H1 (cell line): ENCODE data around the gene CGRRF1.

ENCODE experiments used
- BRCA1 ChIP-seq: IDR thresholded peaks from 2 replicates; pipeline ENCODE4 v1.6.1; 2012; ENCODE audit warnings: low read depth, low read length, improper control_type of control experiment
- CEBPB ChIP-seq: IDR thresholded peaks from 2 replicates; pipeline ENCODE4 v1.6.1; 2012; ENCODE audit warnings: low read depth, low read length
- CHD2 ChIP-seq: IDR thresholded peaks from 2 replicates; pipeline ENCODE4 v1.6.1; 2012; ENCODE audit warnings: low read length, improper control_type of control experiment
- KDM4A ChIP-seq: IDR thresholded peaks from one replicate; pipeline ENCODE4 v1.7.1; 2012; ENCODE audit warnings: low read depth, mild to moderate bottlenecking, moderate library complexity, low read length, inconsistent platforms; ENCODE audit not compliant: severe bottlenecking
- NRF1 ChIP-seq: IDR thresholded peaks from 2 replicates; pipeline ENCODE4 v1.6.1; 2011; ENCODE audit warnings: mild to moderate bottlenecking, low read depth, low read length, improper control_type of control experiment
- POLR2A ChIP-seq, 2 experiments: IDR thresholded peaks; 1 replicate in 1 of 2; 2 replicates in 1 of 2; pipeline ENCODE4 v1.6.1; 2011; ENCODE audit warnings: low read depth in 2 of 2, low read length in 2 of 2, mild to moderate bottlenecking in 2 of 2; ENCODE audit errors: control extremely low read depth in 1 of 2
- RXRA ChIP-seq: IDR thresholded peaks from 2 replicates; pipeline ENCODE4 v1.6.1; 2011; ENCODE audit warnings: low read depth, mild to moderate bottlenecking, low read length, moderate library complexity; ENCODE audit not compliant: insufficient read depth
- TBP ChIP-seq: IDR thresholded peaks from 2 replicates; pipeline ENCODE4 v1.6.1; 2011; ENCODE audit warnings: low read depth, low read length, improper control_type of control experiment
- TEAD4 ChIP-seq: IDR thresholded peaks from 2 replicates; pipeline ENCODE4 v1.6.1; 2012; ENCODE audit warnings: low read depth, low read length, inconsistent platforms, mixed read lengths
- USF2 ChIP-seq: IDR thresholded peaks from 2 replicates; pipeline ENCODE4 v1.6.1; 2011; ENCODE audit warnings: low read length, improper control_type of control experiment
- YY1 ChIP-seq: IDR thresholded peaks from 2 replicates; pipeline ENCODE4 v1.6.1; 2011; ENCODE audit warnings: low read depth, mild to moderate bottlenecking, low read length
- TF ChIP-seq, protein P1 (sequence below), 3 experiments: IDR thresholded peaks; 1 replicate in 2 of 3; 2 replicates in 1 of 3; pipeline versions ENCODE4 v1.5.1 to v1.6.1; 2011; ENCODE audit warnings: low read length in 3 of 3, mild to moderate bottlenecking in 3 of 3, inconsistent platforms in 2 of 3, low read depth in 1 of 3, moderate library complexity in 1 of 3; ENCODE audit not compliant: insufficient read depth in 1 of 3; ENCODE audit errors: control extremely low read depth in 1 of 3

DNA sequence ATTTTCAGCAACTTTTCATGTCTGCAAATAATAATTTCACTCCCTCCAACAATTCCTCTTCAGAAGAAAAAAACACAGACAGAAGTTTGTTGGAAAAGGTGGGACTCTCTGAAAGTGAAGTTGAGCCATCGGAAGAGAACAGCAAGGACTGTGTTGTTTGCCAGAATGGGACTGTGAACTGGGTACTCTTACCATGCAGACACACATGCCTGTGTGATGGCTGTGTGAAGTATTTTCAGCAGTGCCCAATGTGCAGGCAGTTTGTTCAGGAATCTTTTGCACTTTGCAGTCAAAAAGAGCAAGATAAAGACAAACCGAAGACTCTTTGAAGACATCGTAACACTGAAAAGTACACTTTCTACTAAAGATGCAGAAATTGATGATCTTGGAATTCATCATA is 28.3 kb downstream of the CGRRF1 start:
- no peak for TF ChIP-seq BRCA1
- no peak for TF ChIP-seq NRF1
- TF ChIP-seq, protein P1, sequence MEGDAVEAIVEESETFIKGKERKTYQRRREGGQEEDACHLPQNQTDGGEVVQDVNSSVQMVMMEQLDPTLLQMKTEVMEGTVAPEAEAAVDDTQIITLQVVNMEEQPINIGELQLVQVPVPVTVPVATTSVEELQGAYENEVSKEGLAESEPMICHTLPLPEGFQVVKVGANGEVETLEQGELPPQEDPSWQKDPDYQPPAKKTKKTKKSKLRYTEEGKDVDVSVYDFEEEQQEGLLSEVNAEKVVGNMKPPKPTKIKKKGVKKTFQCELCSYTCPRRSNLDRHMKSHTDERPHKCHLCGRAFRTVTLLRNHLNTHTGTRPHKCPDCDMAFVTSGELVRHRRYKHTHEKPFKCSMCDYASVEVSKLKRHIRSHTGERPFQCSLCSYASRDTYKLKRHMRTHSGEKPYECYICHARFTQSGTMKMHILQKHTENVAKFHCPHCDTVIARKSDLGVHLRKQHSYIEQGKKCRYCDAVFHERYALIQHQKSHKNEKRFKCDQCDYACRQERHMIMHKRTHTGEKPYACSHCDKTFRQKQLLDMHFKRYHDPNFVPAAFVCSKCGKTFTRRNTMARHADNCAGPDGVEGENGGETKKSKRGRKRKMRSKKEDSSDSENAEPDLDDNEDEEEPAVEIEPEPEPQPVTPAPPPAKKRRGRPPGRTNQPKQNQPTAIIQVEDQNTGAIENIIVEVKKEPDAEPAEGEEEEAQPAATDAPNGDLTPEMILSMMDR (IDR thresholded peaks at IDR 0.05; ENCODE audit: control extremely low read depth in 1 of 3, insufficient read depth in 1 of 3, low read depth in 1 of 3, low read length in 3 of 3): no peak
- no peak for TF ChIP-seq TBP
- TF ChIP-seq YY1: no peak
- TF ChIP-seq RXRA: no peak
- TF ChIP-seq POLR2A (IDR thresholded peaks at IDR 0.05; ENCODE audit: control extremely low read depth in 1 of 2, low read depth in 2 of 2, low read length in 2 of 2): no peak
- no peak for TF ChIP-seq TEAD4
- TF ChIP-seq USF2: no peak
- TF ChIP-seq CHD2: no peak
- no peak for TF ChIP-seq KDM4A
- no peak for TF ChIP-seq CEBPB
